Measurements from ENCODE around the gene RELL1.

GRCh38 chr4:37649268-37649667, 36.9 kb downstream of the RELL1 start:
- TF ChIP-seq FOXK2 (IDR thresholded peaks at IDR 0.05) (no peak), BHLHE40 (IDR thresholded peaks at IDR 0.05; ENCODE audit: borderline replicate concordance) (no peak), FOXM1 (IDR thresholded peaks at IDR 0.05; ENCODE audit: borderline replicate concordance) (no peak), SUZ12 (IDR thresholded peaks at IDR 0.05) (no peak), SP1 (IDR thresholded peaks at IDR 0.05) (no peak), PKNOX1 (IDR thresholded peaks at IDR 0.05) (no peak), ARNT (IDR thresholded peaks at IDR 0.05) (no peak), HDGF (IDR thresholded peaks at IDR 0.05; ENCODE audit: borderline replicate concordance) (no peak), FOXA1 (IDR thresholded peaks at IDR 0.05) (no peak), TARDBP (IDR thresholded peaks at IDR 0.05) (no peak), ELF4 (IDR thresholded peaks at IDR 0.05) (no peak), NFRKB (IDR thresholded peaks at IDR 0.05) (no peak)
